Natural killer cell (primary cell): ENCODE results near the gene GMPS. TPM values are rescaled to one million over a fixed set of nuclear protein-coding genes. Genes with fewer than 3 reads are reported as not detected.

ENCODE experiments used
- ATAC-seq, 3 donors: fragments of 150-1000 bp in 2 of 3; fragments of 200-7000 bp in 1 of 3; cut with Tn5 transposase; 1 replicate in 1 of 3; 2 replicates in 2 of 3; pipeline ENCODE4 v1.10.0; 2021; ENCODE audit warnings: mild to moderate bottlenecking in 2 of 3, moderate library complexity in 2 of 3
- DNase-seq, 2 donors: peaks; one replicate each; pipeline versions ENCODE4 v3.0.0 to v3.0.0-alpha.2; 2013 to 2021; ENCODE audit warnings: mixed read lengths in 1 of 2
- H3K27ac ChIP-seq: one replicate; pipeline ENCODE4 v1.5.1; 2013; ENCODE audit warnings: mild to moderate bottlenecking, low read length
- H3K27me3 ChIP-seq: one replicate; pipeline ENCODE4 v1.6.1; 2013; ENCODE audit warnings: low read length; ENCODE audit not compliant: control insufficient read depth, insufficient read depth
- H3K36me3 ChIP-seq: one replicate; pipeline ENCODE4 v1.6.1; 2013; ENCODE audit warnings: low read length; ENCODE audit not compliant: control insufficient read depth, insufficient read depth
- H3K4me1 ChIP-seq: one replicate; pipeline ENCODE4 v1.6.1; 2013; ENCODE audit warnings: low read length; ENCODE audit not compliant: control insufficient read depth, insufficient read depth
- H3K4me3 ChIP-seq: one replicate; pipeline ENCODE4 v1.5.1; 2013; ENCODE audit warnings: low read length
- H3K9me3 ChIP-seq: one replicate; pipeline ENCODE4 v1.6.1; 2013; ENCODE audit warnings: low read length; ENCODE audit not compliant: control insufficient read depth, insufficient read depth
- H3K27ac Mint-ChIP-seq, 2 donors: one replicate each; pipeline ENCODE4 v1.8.0; 2022; ENCODE audit warnings: mild to moderate bottlenecking in 2 of 2, mixed read lengths in 2 of 2, moderate library complexity in 1 of 2
- H3K27me3 Mint-ChIP-seq, 2 donors: one replicate each; pipeline ENCODE4 v1.8.0; 2022; ENCODE audit warnings: low read depth in 2 of 2, mixed read lengths in 2 of 2
- H3K36me3 Mint-ChIP-seq: one replicate; pipeline ENCODE4 v1.8.0; 2022; ENCODE audit warnings: mixed read lengths
- H3K4me1 Mint-ChIP-seq, 2 donors: one replicate each; pipeline ENCODE4 v1.8.0; 2022; ENCODE audit warnings: mixed read lengths in 2 of 2
- H3K4me3 Mint-ChIP-seq: one replicate; pipeline ENCODE4 v1.8.0; 2022; ENCODE audit warnings: mild to moderate bottlenecking, moderate library complexity, mixed read lengths
- H3K9me3 Mint-ChIP-seq, 2 donors: one replicate each; pipeline ENCODE4 v1.8.0; 2022; ENCODE audit warnings: mixed read lengths in 2 of 2
- WGBS: methylation state at CpG from one replicate; pipeline ENCODE4 v1.1.7; 2013; ENCODE audit warnings: missing lambda C conversion rate; ENCODE audit not compliant: insufficient coverage; 5-methylcytosine and 5-hydroxymethylcytosine counted together
- intact Hi-C: fragments of 100-400 bp; cut with micrococcal nuclease; formaldehyde crosslinking; loops from one replicate; pipeline ENCODE4 v1.14.2; 2022
- total RNA-seq, 4 donors: library from RNA; stranded (reverse); fragments of 120-200 nt in 1 of 4; gene quantifications; one replicate each; pipeline versions ENCODE4 v1.2.3 to v1.2.4, GENCODE V29; 2013 to 2022
- TF ChIP-seq, protein P1 (sequence below): fragments of 200-600 bp; IDR thresholded peaks from one replicate; pipeline ENCODE4 v1.8.0; 2022; ENCODE audit warnings: antibody characterized with exemption

Gene GMPS
- total RNA-seq, 3 donors from 2014 or later (not counting 1 experiment from before 2014, with no cell fraction given), result 36.7 to 49.7 (median 45.4) TPM

DNA sequence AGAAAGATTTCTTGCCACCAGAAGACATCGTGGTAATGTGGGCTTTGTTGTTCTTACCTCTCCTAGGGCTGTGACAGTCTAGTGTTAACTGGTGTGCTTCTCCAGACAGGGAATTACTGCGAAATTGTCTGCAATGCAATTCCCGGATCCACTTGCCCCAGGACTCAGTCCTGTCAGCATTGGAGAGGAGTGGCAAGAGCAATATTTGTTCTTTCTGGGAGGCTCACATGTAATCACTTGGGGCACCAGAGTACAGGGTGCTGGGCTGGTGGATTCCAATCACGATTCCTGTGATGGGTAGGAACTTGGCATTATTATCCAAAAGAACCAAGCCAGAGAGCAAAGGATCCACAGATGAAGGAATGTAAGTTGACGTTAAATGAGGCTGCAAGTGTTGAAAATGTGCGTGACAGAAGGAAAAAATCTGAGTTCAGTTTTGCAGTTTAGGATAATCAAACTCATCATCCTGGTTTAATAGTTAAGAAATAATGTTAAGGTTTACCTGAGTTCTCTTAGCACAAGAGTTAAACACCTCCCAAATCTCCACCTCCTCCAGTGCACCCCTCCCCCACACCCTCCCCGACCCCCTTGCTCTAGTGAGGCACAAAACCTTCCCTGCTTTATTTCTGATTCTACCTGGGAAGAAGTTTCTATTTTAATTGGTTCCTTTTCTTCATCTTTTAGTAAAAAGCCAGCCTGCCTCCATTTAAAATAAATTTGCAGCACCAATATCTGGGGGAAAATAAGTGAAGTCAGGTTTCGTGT lies 79.2 kb downstream of the GMPS start:
- H3K9me3 ChIP-seq, result no peaks in the 10 kb centered on the region
- no peak overlapping the region for H3K4me3 ChIP-seq
- no peak overlapping the region for H3K27ac ChIP-seq
- no peaks in the 10 kb centered on the region for H3K27me3 ChIP-seq
- no peaks in the 10 kb centered on the region for H3K27me3 Mint-ChIP-seq
- no peak overlapping the region for H3K4me3 Mint-ChIP-seq
- DNase-seq (no peak), ATAC-seq (no peak)
- 94% methylated on average over 8 of the region's 8 CpGs for WGBS
- TF ChIP-seq, protein P1, sequence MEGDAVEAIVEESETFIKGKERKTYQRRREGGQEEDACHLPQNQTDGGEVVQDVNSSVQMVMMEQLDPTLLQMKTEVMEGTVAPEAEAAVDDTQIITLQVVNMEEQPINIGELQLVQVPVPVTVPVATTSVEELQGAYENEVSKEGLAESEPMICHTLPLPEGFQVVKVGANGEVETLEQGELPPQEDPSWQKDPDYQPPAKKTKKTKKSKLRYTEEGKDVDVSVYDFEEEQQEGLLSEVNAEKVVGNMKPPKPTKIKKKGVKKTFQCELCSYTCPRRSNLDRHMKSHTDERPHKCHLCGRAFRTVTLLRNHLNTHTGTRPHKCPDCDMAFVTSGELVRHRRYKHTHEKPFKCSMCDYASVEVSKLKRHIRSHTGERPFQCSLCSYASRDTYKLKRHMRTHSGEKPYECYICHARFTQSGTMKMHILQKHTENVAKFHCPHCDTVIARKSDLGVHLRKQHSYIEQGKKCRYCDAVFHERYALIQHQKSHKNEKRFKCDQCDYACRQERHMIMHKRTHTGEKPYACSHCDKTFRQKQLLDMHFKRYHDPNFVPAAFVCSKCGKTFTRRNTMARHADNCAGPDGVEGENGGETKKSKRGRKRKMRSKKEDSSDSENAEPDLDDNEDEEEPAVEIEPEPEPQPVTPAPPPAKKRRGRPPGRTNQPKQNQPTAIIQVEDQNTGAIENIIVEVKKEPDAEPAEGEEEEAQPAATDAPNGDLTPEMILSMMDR, result no peak
- no peak overlapping the region for H3K27ac Mint-ChIP-seq
- intact Hi-C loops, result no loop called here
- H3K4me1 Mint-ChIP-seq, result no peaks in the 10 kb centered on the region
- H3K9me3 Mint-ChIP-seq, result no peaks in the 10 kb centered on the region
- no peaks in the 10 kb centered on the region for H3K36me3 ChIP-seq
- H3K36me3 Mint-ChIP-seq, result no peaks in the 10 kb centered on the region
- H3K4me1 ChIP-seq, result no peaks in the 10 kb centered on the region

DNA sequence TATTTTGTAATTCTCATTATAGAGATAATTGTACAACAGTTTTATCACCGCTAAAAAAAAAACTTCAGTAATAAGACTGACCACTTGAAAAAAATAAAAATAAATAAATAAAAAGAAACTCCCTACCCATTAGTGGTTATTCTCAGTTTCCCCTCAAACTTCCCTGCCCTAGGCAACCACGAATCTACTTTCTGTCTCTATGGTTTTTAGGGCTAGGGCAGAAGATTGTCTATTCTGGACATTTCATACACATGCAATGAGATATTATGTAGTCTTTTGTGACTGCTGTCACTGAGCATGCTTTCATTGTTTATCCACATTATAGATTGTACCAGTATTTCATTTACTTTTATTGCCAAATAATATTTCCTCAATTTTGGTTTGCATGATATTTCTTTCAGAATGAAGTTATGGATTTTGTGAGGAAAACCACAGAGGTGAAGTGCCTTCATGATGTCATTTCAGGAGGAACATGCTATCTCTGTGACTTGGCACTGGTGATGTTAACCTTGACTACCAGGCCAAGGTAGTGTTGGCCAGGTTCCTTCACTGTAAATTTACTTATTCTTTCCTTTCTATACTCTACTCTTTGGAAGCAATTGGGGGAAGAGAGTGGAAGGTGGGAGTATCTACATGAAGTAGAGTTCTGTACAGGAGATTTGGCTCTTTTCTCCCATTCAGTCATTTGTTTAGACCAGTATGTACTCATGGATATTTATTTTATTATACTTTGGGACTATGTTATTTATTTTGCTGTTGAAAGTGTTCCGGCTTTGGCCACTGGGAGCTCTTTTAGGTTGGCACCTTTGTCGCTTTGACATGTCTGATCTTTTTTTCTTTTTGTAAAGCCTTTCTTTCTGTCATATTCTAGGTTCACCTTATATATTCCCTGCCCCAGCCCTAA lies 86.3 kb downstream of the GMPS start:
- Mint-ChIP-seq H3K4me3 (no peak overlapping the region), H3K27ac (no peak overlapping the region), H3K4me1 (no peaks in the 10 kb centered on the region), H3K27me3 (no peaks in the 10 kb centered on the region), H3K36me3 (no peaks in the 10 kb centered on the region), H3K9me3 (no peaks in the 10 kb centered on the region)
- H3K27ac ChIP-seq, result no peak overlapping the region
- ATAC-seq (no peak), DNase-seq (no peak)
- no peaks in the 10 kb centered on the region for H3K27me3 ChIP-seq
- intact Hi-C loops, result no loop called here
- TF ChIP-seq, protein P1, result no peak
- H3K4me1 ChIP-seq, result no peaks in the 10 kb centered on the region
- H3K9me3 ChIP-seq, result no peaks in the 10 kb centered on the region
- H3K36me3 ChIP-seq, result no peaks in the 10 kb centered on the region
- WGBS, result 100% methylated on average over 2 of the region's 4 CpGs
- no peak overlapping the region for H3K4me3 ChIP-seq

- TF ChIP-seq, protein P1, result no peak
- WGBS, result 93% methylated on average over 3 of the region's 3 CpGs
- no peaks in the 10 kb centered on the region for H3K27me3 Mint-ChIP-seq
- H3K9me3 Mint-ChIP-seq, result no peaks in the 10 kb centered on the region
- H3K4me3 ChIP-seq, result no peak overlapping the region
- H3K9me3 ChIP-seq, result no peaks in the 10 kb centered on the region
- no peaks in the 10 kb centered on the region for H3K4me1 ChIP-seq
- no peak overlapping the region for H3K27ac ChIP-seq
- H3K36me3 ChIP-seq, result no peaks in the 10 kb centered on the region
- intact Hi-C loops, result no loop called here
- no peaks in the 10 kb centered on the region for H3K36me3 Mint-ChIP-seq
- no peaks in the 10 kb centered on the region for H3K27me3 ChIP-seq
- ATAC-seq (no peak), DNase-seq (no peak)
- H3K27ac Mint-ChIP-seq, result no peak overlapping the region
- no peak overlapping the region for H3K4me3 Mint-ChIP-seq
- no peaks in the 10 kb centered on the region for H3K4me1 Mint-ChIP-seq
Observed at GRCh38 chr3:155957412-155957880, 87.0 kb downstream of the GMPS start.
